ENCODE results near the gene CDC73. TPM values are rescaled to one million over a fixed set of nuclear protein-coding genes. Genes with fewer than 3 reads are reported as not detected.
"Not testable (repeated sequence)": the region's sequence is repeated elsewhere in the genome, so short reads cannot be mapped to it uniquely, and the experiment has no call there.

The CDC73 gene
- total RNA-seq, 2 experiments from 2014 or later, result 46.3 to 47.0 TPM

DNA sequence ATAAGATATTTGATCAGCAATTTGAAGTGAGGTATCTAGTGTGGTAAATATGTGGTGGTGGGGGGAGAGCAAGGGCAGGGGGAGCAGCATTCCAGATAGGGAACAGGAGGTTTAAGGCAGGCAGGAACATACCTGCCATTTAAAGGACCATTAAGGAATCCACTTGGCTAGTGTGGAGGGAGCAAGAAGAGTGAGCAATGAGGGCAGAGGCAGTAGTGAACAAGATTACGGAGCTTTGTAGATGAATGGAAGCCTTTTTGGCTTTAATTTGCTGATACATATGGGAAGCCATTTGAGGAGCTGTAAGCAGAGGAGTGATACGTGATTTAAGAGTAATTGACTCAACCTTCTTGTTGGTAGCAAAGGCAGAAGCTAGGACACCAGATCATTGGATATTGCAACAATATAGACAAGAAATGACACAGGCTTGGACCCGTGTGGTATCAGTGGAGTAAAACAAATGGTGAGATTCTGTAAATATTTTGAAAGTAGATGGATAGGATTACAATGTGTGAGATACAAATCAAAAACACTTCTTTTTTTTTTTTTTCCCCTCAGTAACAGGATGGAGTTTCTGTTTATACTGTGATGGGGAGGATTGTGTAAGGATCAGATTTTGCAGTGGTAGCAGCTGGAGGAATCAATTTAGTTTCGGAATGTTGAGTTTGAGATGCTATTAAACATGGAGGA is 138.4 kb downstream of the CDC73 start:
- H3K9me3 Mint-ChIP-seq, result no peaks in the 10 kb centered on the region
- no peak overlapping the region for H3K4me3 Mint-ChIP-seq
- peaks cover 11% of the 10 kb centered on the region for H3K4me1 Mint-ChIP-seq
- H3K36me3 Mint-ChIP-seq, result peaks cover 18% of the 10 kb centered on the region
- no peaks in the 10 kb centered on the region for H3K27me3 Mint-ChIP-seq
- no peak for DNase-seq
- no peak overlapping the region for H3K27ac Mint-ChIP-seq

DNA sequence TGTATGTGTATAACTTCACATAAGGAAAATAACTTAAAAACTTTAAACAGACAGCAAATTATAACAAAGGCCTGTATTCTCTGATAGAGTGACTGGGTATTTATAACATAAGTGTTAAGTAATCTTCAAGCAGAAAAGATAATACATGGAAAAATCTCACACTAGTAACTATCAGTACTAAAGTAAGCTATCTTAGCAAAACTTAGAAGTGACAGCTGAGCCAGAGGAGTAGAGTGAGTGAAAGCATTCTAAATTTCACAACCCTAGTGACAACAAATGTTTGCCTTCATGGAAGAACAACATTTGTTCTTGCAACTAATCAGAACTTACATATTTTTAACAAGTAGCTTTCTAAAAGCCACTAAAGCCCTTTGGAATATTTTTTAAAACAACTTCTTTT is 139.1 kb downstream of the CDC73 start:
- Mint-ChIP-seq H3K4me1 (peaks cover 11% of the 10 kb centered on the region), H3K4me3 (no peak overlapping the region), H3K27me3 (no peaks in the 10 kb centered on the region), H3K36me3 (peaks cover 23% of the 10 kb centered on the region), H3K27ac (no peak overlapping the region), H3K9me3 (no peaks in the 10 kb centered on the region)
- DNase-seq, result no peak

DNA sequence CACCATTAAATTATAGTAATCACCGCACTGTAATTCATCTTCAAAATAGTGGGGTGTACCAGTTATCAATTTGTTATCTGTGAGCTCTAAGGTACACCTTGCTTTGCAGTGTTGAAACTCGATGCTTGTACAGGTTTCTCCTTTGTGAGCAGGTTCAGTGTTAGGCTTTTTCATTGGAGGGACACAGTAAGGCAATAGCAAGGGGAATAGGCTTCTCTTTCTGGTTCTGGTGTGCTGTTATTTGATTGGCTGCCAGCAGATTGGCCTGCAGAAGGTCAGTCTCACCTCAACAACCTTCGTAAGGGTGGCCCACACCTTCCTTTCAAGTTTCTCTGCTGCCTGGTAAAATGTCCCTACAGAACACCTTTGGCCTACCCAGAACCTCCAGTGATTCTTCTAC is 140.8 kb downstream of the CDC73 start:
- Mint-ChIP-seq H3K36me3 (peaks cover 18% of the 10 kb centered on the region), H3K27me3 (no peaks in the 10 kb centered on the region), H3K27ac (no peak overlapping the region)

DNA sequence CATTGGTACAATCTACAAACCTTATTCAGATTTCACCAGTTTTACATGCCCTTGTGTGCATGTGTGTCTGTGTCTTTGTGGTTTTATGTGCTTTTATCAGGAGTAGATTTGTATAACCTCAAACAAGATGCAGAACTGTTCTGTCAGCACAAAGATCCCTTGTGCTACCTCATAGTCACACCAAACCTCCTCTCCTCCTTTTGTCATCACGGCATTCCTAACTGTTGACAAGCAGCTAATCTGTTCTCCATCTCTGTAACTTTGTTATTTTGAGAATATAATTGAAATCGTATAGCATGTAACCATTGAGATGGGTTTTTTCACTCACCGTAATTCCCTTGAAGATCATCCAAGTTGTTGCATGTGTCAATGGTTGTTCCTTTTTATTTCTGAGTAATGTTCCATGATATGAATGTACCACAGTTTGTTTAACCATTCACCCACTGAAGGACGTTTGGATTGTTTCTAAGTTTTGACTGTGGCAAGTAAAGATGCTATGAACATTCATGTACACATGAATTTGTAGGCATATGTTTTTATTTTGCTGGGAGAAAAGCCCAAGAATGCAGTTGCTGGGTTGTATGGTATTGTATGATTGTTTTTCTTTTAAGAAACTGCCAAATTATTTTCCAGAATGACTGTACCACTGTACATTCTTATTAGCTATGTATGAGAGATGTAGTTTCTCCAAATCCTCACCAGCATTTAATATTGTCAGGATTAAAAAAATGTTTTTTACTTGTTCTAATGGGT is 142.7 kb downstream of the CDC73 start:
- no peaks in the 10 kb centered on the region for H3K9me3 Mint-ChIP-seq
- no peak overlapping the region for H3K27ac Mint-ChIP-seq
- no peak overlapping the region for H3K4me3 Mint-ChIP-seq
- DNase-seq, result no peak
- H3K27me3 Mint-ChIP-seq, result no peaks in the 10 kb centered on the region
- no peaks in the 10 kb centered on the region for H3K4me1 Mint-ChIP-seq
- peaks cover 24% of the 10 kb centered on the region for H3K36me3 Mint-ChIP-seq

More for the DNA sequence above, 140.8 kb downstream of the CDC73 start:
- no peaks in the 10 kb centered on the region for H3K9me3 Mint-ChIP-seq
- no peak overlapping the region for H3K4me3 Mint-ChIP-seq
- peaks cover 5% of the 10 kb centered on the region for H3K4me1 Mint-ChIP-seq
- no peak for DNase-seq

DNA sequence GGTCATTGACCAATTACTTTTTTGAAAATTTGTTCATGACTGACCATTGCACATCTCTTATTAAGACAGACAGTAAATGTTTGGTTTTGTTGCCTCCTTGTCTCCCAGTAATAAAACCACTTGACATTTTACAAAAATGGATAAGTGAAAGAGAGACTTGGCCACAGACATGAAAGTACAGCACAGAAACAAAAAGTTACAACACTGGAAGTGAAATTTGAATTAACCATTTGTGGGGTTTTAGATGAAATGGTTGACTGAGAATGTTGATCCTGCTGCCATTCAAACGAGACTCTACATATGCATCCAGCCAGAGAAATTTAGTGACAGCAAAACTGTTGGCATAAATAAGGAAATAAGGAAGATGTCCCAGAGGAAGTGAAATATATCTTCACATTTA is 143.9 kb downstream of the CDC73 start:
- H3K27ac Mint-ChIP-seq, result no peak overlapping the region
- no peaks in the 10 kb centered on the region for H3K27me3 Mint-ChIP-seq
- no peaks in the 10 kb centered on the region for H3K9me3 Mint-ChIP-seq
- no peak overlapping the region for H3K4me3 Mint-ChIP-seq
- peaks cover 25% of the 10 kb centered on the region for H3K36me3 Mint-ChIP-seq
- H3K4me1 Mint-ChIP-seq, result no peaks in the 10 kb centered on the region
- no peak for DNase-seq

- peaks cover 35% of the 10 kb centered on the region for H3K36me3 Mint-ChIP-seq
- not testable (repeated sequence) for H3K4me1 Mint-ChIP-seq
Measured at GRCh38 chr1:193266794-193267193, 145.0 kb downstream of the CDC73 start.

DNA sequence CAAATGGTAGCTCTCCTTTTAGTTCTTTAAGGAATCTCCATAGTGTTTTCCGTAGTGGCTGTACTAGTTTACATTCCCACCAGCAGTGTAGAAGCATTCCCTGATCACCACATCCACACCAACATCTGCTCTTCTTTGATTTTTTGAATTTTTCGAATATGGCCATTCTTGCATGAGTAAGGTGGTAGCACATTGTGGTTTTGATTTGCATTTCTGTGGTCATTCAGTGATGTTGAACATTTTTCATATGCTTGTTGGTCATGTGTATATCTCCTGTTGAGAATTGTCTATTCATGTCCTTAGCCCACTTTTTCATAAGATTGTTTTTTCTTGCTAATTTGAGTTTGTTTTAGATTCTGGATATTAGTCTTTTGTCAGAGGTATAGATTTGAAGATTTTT is 149.2 kb downstream of the CDC73 start:
- Mint-ChIP-seq H3K9me3 (peaks cover 17% of the 10 kb centered on the region), H3K27ac (no peak overlapping the region), H3K36me3 (peaks cover 46% of the 10 kb centered on the region), H3K4me3 (no peak overlapping the region), H3K27me3 (no peaks in the 10 kb centered on the region), H3K4me1 (peaks cover 5% of the 10 kb centered on the region)
- no peak for DNase-seq

More at GRCh38 chr1:193266794-193267193, 145.0 kb downstream of the CDC73 start:
- DNase-seq, H3K9me3 Mint-ChIP-seq, H3K4me3 Mint-ChIP-seq, H3K27me3 Mint-ChIP-seq, H3K27ac Mint-ChIP-seq: not testable (repeated sequence)

DNA sequence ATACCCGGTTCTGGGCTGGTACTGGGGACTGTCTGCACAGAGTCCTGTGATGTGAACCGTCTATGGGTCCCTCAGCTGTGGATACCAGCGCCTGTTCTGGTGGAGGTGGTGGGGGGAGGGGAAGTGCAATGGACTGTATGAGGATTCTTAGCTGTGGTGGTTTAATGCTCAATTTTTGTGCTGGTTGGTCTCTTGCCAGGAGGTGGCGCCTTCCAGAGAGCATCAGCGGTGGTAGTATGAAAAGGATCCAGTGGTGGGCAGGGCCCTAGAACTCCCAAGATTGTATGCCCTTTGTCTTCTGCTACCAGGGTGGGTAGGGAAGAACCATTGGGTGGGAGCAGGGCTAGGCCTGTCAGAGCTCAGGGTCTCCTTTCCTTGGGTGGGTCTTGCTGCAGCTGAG is 153.9 kb downstream of the CDC73 start:
- no peak overlapping the region for H3K4me3 Mint-ChIP-seq
- peaks cover 5% of the 10 kb centered on the region for H3K4me1 Mint-ChIP-seq
- H3K36me3 Mint-ChIP-seq, result peaks cover 53% of the 10 kb centered on the region
- no peak for DNase-seq
- no peaks in the 10 kb centered on the region for H3K27me3 Mint-ChIP-seq
- no peak overlapping the region for H3K27ac Mint-ChIP-seq
- peaks cover 19% of the 10 kb centered on the region for H3K9me3 Mint-ChIP-seq

GRCh38 chr1:193278968-193279367 is 157.1 kb downstream of the CDC73 start:
- Mint-ChIP-seq H3K4me3 (no peak overlapping the region), H3K4me1 (peaks cover 1% of the 10 kb centered on the region), H3K27me3 (no peaks in the 10 kb centered on the region), H3K9me3 (peaks cover 7% of the 10 kb centered on the region), H3K27ac (no peak overlapping the region), H3K36me3 (peaks cover 26% of the 10 kb centered on the region)
- DNase-seq, result no peak

GRCh38 chr1:193281894-193282293 is 160.1 kb downstream of the CDC73 start:
- H3K27ac Mint-ChIP-seq, result no peak overlapping the region
- no peak for DNase-seq
- H3K4me3 Mint-ChIP-seq, result no peak overlapping the region
- H3K36me3 Mint-ChIP-seq, result peaks cover 9% of the 10 kb centered on the region
- no peaks in the 10 kb centered on the region for H3K27me3 Mint-ChIP-seq
- peaks cover 6% of the 10 kb centered on the region for H3K9me3 Mint-ChIP-seq
- H3K4me1 Mint-ChIP-seq, result peaks cover 2% of the 10 kb centered on the region

DNA sequence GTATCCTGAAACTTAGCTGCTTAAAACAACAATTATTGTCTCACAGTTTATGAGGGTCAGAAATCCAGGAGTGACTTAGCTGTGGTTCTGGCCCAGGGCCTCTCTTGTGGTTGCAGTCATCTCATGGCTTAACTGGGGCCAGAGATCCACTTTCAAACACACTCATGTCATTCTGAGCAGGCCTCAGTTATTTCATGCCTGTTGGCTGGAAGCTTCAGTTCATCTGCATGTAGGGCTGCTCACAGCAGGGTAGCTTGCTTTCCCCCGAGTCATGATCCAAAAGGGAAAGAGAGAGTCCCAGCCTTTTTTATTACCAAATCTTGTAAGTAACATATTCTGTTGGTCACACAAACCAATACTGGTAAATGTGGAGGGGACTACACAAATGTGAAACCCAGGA is 161.2 kb downstream of the CDC73 start:
- H3K36me3 Mint-ChIP-seq, result peaks cover 7% of the 10 kb centered on the region
- no peak overlapping the region for H3K27ac Mint-ChIP-seq
- no peak overlapping the region for H3K4me3 Mint-ChIP-seq
- H3K27me3 Mint-ChIP-seq, result no peaks in the 10 kb centered on the region
- peaks cover 2% of the 10 kb centered on the region for H3K4me1 Mint-ChIP-seq
- H3K9me3 Mint-ChIP-seq, result peaks cover 6% of the 10 kb centered on the region
- DNase-seq, result no peak

GRCh38 chr1:193284219-193284618 is 162.4 kb downstream of the CDC73 start:
- no peak overlapping the region for H3K27ac Mint-ChIP-seq
- no peak overlapping the region for H3K4me3 Mint-ChIP-seq
- peaks cover 7% of the 10 kb centered on the region for H3K36me3 Mint-ChIP-seq
- H3K9me3 Mint-ChIP-seq, result peaks cover 6% of the 10 kb centered on the region
- no peaks in the 10 kb centered on the region for H3K27me3 Mint-ChIP-seq
- H3K4me1 Mint-ChIP-seq, result peaks cover 2% of the 10 kb centered on the region
- no peak for DNase-seq

GRCh38 chr1:193285641-193286040 is 163.8 kb downstream of the CDC73 start:
- H3K4me1 Mint-ChIP-seq, result peaks cover 2% of the 10 kb centered on the region
- peaks cover 4% of the 10 kb centered on the region for H3K9me3 Mint-ChIP-seq
- H3K4me3 Mint-ChIP-seq, result no peak overlapping the region
- H3K27me3 Mint-ChIP-seq, result no peaks in the 10 kb centered on the region
- DNase-seq, result no peak
- no peak overlapping the region for H3K27ac Mint-ChIP-seq
- peaks cover 5% of the 10 kb centered on the region for H3K36me3 Mint-ChIP-seq

DNA sequence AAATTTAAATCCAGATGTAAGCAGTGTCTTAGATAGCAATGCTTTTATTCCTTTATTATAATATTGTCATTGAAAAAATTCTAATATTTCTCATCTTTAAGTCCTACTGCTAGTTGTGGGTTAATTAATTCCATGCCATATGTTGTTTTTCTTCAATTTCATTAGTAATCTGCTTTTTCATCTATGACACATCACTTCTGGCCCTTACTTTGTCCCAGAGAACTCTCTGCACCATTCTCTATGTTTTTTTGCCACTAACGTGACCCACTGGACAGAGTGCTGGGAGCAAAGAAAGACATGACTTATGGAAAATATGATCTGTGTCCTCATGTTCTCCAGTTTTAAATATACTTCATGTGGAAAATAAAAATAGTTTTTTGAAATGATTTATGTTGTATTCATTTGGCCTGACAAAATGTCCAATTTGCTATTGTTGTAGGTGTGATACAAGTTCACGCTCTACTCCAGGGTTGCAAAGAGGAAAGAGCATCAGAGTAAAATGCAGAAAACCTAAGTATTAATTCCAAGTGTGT is 166.8 kb downstream of the CDC73 start:
- H3K4me1 Mint-ChIP-seq, H3K27ac Mint-ChIP-seq, H3K36me3 Mint-ChIP-seq, H3K27me3 Mint-ChIP-seq, DNase-seq, H3K4me3 Mint-ChIP-seq, H3K9me3 Mint-ChIP-seq: not testable (repeated sequence)

- Mint-ChIP-seq H3K9me3 (peaks cover 10% of the 10 kb centered on the region), H3K27me3 (no peaks in the 10 kb centered on the region), H3K27ac (no peak overlapping the region), H3K36me3 (peaks cover 6% of the 10 kb centered on the region), H3K4me1 (no peaks in the 10 kb centered on the region), H3K4me3 (no peak overlapping the region)
- DNase-seq, result no peak
Measured at GRCh38 chr1:193293726-193294125, 171.9 kb downstream of the CDC73 start.

DNA sequence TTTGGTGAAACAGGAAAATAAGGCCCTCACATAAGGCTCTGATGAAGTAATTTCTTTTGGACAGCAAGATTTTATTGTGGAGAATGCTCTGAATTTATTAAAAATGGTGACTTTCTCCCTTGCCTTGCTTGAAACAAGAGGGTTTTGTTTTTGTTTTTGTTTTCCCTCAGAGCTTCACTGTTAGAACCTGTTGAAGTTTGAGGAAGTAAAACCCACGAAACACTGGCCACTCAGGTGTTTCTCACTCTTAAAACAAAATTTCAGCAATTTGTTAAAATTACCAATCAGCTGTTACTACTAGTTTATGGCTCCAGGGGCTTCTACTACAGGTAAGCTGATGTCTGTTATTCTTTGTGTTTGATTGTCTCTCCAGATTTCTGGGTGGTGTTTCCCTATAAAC is 177.2 kb downstream of the CDC73 start:
- Mint-ChIP-seq H3K27ac (no peak overlapping the region), H3K27me3 (no peaks in the 10 kb centered on the region), H3K36me3 (peaks cover 6% of the 10 kb centered on the region), H3K9me3 (peaks cover 10% of the 10 kb centered on the region), H3K4me1 (no peaks in the 10 kb centered on the region), H3K4me3 (no peak overlapping the region)
- no peak for DNase-seq
